Activated CD4-positive, alpha-beta T cell treated with anti-CD3 and anti-CD28 coated beads, Interleukin-2, Interleukin-4, amounts not matched to agents 100 ng/mL and 50 ng/mL, durations not matched to agents 16 hours and 8 hours (primary cell): ENCODE results near the gene PLAGL2.
"Not testable (repeated sequence)": the region's sequence is repeated elsewhere in the genome, so short reads cannot be mapped to it uniquely, and the experiment has no call there.

Experiments
- DNase-seq: peaks from one replicate; pipeline ENCODE4 v3.0.0-alpha.2; 2020; ENCODE audit warnings: low spot score

PLAGL2 gene

DNA sequence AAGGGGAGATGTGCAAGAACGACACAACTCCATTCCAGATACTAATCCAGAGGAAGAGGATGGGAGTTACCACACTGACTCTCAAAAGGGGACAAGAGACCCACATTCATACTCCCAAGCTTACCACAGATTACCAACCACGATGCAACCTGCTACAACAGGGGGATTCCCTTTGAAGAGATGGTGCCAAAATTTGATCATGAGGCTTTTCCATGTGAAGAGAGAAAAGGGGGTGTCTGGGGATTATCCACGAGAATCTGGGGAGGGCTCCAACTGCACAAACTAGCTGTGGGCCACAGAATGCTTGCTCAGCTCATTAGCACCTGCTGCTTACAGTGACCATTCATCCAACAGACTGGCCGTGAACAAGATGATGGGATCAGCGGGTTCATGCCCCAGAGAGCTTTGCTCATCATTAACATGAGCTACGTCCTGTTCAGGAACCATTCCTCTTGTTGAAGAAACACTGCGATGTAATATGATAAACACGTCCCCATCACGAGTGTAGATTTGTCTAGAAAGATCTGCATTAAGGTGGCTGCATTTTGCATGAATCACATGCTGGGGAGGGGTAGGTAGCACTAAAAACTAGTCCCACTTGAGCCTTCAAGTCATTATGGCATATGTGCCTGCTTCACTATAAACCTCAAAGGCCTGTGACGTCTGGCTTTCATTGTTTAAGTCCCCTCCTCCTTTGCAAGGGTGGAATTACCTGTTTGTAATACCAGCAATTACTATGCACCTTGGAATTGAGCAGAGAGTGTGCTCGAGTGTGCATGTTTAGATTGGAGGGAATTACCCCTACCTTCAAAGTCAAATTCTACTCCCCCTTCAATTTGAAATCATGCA is 4.0 kb downstream of the PLAGL2 start:
- DNase-seq: no peak

DNA sequence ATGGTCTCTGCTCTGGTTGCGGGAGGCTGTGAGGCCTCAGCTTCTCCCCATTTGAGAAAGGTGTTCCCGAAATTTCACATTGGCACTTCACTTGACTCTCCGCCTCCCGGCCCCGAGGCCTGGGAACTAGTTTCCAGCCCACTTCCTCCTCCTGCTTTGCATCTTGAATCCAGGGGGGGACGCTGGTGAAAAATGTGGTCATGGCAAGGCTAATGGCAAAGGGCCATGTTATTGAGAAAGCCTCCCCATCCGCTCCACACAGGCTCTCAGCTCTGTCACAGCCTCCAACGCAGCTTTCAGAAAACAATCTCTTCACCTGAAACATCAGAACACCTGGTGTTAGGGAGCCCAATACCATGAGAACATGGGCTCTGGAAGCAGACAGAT is 5.6 kb downstream of the PLAGL2 start:
- DNase-seq: no peak

DNA sequence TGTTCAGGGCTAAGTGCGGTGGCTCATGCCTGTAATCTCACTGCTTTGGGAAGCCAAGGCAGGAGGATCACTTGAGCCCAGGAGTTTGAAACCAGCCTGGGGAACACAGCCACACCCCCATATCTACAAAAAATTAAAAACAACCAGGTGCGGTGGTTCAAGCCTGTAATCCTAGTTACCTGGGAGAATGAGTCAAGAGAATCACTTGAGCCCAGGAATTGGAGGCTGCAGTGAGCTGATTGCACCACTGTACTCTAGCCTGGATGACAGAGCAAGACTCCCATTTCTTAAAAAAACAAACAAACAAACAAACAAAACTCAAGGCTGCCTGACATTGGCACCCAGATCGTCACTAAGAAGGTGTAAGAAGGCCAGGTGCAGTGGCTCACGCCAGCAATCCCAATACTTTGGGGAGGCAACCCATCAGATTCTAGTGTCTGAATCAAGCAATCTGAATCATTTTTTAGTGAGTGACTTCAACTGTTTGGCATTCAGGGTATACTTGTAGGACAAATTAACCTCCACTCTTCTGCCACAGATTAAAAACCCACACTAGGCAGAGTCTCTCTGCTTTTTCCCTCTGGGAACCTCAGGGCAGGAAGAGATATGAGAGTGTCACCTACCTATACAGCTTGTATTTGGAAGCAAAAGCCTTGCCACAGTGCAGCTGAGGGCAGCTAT is 6.1 kb downstream of the PLAGL2 start:
- no peak for DNase-seq

DNA sequence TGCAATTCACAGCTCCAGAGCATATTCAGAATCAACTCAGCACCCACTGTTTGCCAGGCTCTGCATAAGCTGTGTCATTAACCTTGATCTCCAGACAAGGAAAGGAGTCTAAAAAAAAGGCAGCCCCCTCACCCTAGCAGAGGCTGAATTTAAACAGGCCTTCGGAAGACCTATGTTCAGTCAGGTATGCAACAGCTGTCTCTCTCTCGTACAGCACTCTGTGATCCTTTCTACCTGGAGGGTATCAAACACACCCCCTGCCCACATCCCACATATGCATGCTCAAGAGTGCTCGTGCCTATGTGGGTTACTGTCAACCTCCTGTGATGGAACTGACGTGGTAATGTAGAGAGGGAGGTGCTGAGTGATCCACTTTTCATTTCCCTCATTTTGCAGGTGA is 8.5 kb downstream of the PLAGL2 start:
- no peak for DNase-seq

DNA sequence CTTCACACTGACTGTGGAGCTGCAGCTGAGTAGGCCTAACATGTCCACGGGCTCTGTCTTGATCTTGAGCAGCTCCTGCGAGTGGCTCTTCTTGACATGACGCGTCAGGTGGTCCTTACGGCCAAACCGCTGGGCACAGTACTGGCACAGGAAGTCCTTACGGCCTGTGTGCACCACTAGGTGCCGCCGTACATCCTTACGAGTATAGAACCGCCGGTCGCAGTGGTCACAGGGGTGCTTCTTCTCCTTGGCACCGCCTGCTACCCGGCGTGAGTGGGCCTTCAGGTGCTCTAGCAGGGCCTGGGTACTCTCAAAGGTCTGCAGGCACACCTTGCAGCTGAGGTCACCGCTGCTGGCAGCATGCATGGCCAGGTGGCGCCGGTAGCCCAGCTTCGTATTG is 10.4 kb downstream of the PLAGL2 start:
- not testable (repeated sequence) for DNase-seq

DNA sequence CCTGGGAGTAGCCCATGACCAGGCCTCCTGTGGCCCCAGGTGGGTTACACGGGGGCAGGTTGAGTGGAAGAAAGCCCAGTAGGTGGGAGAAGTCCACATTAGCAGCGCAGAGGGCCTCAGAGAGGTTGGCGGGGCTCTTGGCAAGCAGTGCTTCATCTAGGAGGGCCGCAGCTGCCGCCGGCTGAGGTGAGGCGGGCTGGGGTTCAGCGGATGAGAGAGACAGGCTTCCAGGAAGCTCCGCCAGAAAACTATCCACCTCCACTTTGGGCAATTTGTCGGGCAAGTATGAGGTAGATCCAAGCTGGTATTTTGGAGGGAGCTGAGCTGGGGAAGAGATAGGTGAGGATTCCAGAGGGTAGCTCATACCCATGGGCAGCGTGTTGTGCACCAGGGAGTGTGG is 10.9 kb downstream of the PLAGL2 start:
- DNase-seq: not testable (repeated sequence)

DNA sequence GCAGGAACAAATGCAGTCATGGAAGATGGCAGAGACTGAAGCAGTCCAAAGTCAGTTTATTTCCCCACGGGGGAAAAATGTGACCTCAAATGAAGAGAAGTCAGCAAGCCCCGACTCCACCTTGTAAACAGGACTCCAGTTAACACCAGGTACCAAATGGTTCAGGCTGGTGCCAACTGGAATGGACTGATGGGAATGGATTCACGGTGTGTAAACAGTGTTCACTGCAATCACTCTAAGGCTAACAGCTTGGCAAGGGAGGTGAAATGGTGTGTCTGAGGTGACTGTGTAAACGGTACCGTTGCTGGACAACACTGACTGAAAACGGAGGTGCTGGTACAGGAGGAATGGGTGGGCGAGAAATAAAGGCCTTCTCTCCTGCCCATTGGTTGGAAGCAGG is 12.0 kb downstream of the PLAGL2 start:
- no peak for DNase-seq

DNA sequence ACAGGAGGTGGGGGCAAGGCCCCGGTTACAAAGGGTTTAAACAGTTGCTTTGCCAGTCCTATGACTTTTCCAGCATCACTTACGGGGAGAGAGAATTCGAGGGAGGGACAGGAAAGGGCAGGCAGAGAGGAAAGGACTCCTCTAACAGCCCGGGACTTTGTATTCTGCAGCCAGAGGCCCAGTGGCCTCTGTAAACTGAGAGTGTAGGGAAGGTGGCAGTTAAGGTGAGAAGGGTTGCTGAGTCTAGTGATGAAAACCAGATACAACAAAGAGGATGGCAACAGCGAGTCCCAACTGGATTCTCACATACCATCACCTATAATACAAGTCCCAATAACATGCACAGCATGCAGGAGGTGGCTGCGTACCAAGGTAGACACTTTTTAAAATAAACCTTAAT is 13.5 kb downstream of the PLAGL2 start:
- DNase-seq: no peak

DNA sequence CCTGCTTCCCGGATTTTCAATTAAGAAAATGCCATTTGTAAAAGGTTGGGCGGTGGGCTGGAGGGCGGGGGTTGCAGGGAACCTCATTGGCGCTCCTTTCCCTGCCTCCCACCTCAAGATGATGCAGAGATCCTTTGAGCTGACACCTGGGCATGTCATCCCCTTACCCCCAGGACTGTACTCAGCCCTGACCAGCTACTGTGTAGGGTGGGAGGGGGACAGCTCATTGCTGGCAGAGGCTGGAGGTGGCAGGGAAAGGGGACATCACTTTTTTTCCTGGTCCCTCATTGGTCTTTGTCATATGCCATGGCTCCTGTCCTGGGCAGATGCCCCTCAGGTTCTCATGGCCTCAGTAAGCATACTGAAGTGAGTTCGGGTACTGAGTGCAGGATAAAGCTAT is 14.2 kb downstream of the PLAGL2 start:
- DNase-seq: not testable (repeated sequence)

DNA sequence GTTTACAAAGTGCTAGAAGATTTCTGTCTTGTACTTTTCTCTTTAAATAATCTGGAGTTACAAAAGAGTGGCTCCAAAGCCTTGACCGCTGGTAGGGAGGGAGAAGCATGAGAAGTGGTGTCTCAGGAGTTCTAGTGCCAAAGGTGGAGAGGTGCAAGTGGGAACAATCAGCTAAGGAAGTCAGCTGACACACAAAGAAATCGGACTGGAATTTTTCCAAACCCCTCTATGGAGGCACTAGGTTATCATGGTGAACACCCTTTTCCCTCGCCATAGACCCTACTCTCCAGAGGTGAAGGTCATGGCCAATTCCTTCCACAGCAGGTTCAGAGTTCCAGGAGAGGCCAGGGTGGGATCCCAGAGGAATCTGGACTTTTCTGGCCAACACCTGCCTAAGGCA is 14.8 kb downstream of the PLAGL2 start:
- no peak for DNase-seq

DNA sequence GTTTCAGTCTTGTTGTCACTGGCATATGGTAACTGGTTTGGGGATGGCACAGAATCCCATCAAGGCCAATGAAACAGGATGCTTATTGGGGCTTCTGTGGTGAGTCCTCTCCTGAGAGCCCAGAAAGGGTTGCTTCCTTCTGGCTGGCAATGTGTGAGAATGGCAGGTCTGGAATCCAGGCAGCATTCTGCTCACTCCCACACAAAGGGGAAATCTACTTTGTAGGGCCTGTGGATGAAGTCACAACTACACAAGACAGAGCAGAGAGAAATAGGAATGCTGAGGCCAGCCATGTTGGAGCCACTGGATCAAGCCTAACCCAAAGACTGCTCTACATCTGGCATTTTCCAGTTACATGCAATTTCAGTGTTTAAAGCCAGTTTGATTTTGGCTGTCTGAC is 15.7 kb downstream of the PLAGL2 start:
- DNase-seq: no peak

DNA sequence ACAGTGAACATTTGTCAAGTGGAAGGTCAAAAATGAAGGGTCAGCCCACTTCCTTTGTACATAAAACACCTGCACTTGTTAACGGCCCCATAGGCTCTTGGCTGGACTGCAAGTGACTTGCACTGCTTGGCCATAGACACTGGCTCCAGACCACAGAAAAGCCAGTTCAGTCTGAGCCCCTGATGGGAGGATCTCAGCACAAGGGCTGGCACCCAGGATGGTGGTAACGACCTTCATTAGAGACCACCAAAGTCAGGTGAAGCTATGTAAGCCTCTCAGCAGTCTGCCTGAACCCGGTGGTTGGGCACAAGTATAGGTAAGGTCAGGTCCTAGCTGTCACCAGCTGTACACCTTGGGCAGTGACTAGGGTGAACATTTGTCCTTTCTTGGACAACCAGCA is 16.1 kb downstream of the PLAGL2 start:
- no peak for DNase-seq

DNA sequence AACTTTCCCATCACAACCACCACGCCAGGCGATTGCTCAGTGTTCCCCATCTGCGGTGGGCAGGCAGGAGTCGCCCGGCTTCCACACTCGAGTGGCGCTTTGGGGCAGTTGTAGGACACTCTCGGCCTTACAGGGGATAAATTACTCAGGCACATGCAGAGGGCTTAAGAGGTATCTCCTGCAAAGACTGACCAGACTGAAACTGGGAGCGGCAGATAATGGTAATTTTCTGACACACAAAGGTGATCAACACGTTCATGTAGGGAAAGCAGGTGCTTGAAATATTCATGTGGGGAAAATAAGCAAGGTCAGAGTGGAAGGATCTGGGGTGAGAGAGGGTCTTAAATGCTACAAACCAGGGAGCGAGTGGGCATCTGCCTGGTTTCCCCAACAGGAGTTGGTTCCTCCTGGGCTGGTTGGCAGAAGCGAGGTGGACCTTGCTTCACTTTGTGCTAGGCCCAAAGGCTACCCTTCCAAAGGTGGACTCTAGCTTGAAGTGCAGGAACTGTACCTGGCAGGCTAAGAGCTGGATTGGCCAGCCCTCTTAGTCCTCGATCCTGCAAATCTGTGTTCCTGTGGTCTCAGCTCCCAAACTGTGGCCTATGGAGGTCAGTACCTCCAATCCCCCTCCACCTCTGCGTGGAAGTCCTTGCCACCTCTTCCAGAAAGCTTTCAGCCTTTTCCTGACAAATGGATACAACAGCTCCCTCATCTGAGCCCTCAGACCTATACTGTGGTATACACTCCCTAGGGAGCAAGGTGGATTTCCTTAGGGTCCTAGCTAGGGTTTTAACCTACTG is 16.7 kb downstream of the PLAGL2 start:
- no peak for DNase-seq

DNA sequence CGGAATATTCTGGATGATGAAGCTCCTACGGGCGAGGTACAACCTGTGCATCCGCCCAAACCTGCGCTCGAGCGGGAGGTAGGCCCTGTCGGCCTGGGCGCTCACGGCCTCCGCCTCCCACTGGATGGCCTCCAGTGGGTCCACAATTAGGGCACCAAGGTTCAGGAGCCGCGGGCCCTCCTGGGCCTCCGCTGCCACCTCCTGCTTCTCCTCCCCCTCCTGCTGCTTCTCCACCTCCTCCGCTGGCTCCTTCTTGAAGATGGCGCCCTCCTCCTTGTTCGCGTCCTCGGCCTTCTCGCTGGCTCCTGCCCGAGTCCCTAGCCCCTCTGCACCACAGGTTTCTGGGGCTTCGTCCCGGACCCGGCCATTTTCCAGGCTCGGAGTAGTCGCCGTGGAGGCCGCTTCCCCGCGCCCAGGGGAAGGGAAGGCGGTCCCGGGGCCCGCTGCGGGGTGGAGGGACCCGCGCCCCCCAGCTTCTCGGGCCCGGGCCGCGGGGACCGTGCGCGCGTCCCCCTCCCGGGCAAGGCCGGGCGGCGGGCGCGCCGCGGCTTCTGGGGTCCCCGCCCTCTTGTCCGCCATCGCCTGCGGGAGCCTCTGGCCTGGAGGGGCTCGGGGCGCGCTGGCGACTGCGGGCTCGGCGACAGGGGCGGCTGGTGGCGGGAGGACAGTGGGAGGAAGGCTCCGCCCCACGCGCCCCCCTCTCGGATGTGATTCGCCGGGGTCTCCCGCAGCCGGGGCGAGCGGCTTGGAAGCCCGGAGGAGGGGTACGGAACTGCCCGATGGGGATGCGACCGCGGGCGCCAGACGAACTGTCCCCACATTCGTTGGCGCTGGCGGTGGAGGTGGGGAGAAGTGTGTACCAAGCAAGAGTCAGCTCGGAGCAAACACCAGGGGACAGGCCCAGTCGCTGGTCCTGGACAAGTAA is 17.6 kb downstream of the PLAGL2 start:
- DNase-seq: no peak

DNA sequence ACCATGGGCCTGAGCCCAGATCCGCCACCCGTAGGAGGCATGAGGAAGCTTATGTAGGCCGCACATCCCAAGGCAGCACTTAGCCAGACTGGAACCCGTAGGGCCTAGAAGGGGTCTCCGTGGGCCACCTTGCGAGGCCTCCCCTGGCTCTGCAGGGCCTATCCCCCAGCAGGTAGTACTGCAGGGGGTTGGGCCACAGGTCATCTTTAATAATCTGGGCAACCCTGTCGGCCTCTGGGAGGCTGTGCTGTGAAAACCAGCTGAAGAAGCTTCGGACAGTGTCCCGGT is 18.5 kb downstream of the PLAGL2 start:
- DNase-seq: no peak

DNA sequence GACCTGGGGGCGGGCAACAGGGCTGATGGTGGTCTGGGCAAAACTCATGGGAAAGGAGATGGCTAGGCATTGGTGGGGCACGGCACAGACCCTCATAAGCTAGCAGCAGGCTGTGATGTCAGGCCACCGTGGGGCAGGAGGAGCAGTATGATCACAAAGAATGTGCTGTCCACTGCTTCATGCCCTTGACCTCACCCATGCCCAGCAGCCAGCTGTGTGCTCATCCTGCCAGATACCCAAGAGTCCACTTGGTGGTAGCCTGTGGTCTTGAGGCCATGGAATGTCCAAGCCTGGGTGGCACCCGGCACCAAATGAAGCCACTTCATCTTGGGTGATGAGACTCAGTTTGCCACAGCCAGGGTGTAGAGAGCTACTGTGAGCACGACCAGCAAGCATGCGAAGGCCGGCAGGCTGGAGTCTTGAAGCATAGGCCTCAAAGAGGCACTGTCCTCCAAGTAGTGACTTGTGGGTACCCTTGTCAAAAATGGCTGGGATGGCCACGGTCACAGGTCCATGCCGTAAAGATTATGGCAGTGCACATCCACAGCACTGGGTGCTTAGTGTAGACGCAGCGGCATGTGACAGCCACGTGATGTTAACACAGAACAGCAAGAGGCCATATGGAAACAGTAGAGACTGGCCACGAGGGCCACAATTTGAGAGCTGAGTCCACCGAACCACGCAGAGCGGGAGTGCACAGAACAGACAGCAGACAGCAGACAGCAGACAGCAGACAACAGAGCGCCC is 19.0 kb downstream of the PLAGL2 start:
- DNase-seq: no peak

DNA sequence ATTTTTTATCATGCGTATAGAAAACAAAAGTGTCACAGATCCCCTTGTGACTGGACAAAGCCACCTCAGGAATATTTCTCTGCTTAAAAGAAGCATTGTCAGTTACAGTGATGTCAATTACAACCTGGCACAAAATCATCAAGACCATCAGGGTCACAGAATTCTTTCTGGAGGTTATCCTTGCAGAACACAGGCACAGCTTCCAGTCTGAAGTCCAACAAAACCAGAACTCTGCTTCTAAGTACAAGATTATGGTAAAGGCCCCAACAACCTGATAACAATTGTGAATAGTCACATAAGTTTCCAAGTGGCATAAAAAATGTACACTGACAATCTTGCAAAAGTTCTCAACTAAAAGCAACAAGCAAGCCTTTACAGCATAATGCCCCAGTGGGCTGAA is 21.0 kb downstream of the PLAGL2 start:
- no peak for DNase-seq

DNA sequence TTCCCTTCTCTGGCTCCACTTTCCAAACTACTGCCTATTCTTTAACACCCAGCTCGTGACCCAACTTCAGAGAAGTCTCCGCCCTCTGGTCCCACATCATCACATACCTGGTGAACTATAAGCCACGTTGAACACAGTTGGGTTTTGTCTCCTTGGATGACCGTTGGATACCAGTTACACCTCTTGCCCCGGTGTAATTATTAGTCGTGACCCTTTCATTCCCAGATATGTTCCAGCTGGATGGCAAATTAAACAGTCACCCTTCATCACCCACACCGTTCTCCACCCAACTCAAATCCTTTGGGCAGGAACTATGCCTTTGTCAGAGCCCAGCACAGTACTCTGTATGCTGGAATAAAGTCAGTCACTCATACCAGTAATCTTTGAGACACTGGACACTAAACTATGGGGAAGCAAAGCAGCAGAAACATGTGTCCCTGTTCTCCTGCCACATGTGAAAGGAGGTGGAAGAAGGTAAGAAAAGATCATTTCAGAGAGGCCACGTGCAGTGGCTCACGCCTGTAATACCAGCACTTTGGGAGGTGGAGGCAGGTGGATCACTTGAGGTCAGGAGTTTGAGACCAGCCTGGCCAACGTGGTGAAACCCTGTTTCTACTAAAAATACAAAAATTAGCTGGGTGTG is 22.5 kb downstream of the PLAGL2 start:
- DNase-seq: no peak

DNA sequence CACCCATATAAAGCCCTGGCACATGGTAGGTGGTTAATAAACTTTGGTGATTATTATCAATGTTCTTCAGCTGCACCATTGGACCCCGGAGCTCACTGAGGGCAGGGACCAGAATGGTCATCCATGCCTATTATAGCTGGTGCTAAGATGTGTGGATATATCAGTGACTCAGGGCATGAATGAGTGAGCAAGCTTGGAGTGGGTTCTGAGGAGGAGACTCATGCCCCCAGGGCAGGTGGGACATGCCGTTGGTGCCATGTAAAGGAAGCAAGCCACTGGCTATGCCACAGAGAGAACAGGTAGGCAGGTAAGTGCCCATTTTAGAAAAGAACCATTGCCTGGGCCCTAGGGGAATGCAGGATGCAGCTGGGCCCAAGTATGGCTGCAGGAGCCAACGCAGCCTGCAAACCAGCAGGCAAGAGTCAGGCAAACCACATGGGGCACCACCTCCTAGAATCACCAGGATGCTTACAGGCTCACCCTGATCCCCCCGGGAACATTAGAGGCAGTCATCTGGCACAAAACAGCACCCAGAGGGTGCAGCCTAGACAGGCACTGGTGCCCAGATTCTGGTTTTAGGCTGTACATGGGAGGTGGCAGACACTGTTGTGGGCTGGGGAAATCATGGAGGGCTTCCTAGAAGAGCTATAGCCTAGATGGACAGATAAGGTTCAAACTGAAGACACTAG is 23.5 kb downstream of the PLAGL2 start:
- no peak for DNase-seq

DNA sequence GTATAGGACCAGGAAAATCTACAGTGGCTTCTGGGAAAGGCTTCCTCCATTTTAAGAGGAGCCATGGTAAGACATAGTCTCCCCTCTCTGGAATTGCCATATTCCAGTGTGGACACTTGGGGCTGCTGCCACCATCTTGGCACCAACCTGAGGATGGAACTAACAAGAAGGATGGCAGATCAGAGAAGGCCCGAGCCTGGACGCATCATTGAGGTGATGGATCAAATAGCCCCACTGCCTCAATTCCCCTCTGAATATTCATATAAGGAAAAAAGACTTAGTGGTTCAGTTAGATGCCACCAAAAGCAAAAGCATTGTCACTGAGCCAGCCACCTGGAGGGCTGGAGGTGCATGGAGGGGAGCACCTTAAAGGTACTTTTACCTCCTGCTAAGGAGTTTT is 25.9 kb downstream of the PLAGL2 start:
- no peak for DNase-seq
